Neural progenitor cell (in vitro differentiated cells): ENCODE data around the gene RPGR.

Experiments used
- EZH2 ChIP-seq: fragments of 200-600 bp; sonication (generic); IDR thresholded peaks from 2 replicates; pipeline ENCODE4 v1.6.1; 2017; ENCODE audit warnings: antibody characterized with exemption, mild to moderate bottlenecking, moderate library complexity
- TF ChIP-seq, protein P1 (sequence below): fragments of 200-600 bp; sonication (generic); IDR thresholded peaks from 2 replicates; pipeline ENCODE4 v1.5.1; 2017; ENCODE audit warnings: antibody characterized with exemption, mild to moderate bottlenecking

DNA sequence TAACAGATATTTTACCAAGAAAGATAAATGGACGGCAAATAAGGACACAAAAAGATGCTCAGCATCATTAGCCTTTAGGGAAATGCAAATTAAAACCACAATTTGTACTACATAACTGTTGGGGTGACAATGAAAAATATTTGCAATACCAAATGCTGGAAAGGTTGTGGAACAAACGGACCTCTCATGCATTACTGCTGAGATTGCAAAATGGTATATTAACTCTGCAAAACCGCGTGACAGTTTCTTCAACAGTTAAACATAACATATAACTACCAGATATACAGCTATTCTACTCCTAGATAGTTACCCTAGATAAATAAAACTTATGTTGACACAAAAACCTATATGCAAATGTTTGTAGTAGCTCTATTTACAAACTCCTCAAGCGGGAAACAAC lies 18.8 kb upstream of the RPGR start:
- TF ChIP-seq, protein P1, sequence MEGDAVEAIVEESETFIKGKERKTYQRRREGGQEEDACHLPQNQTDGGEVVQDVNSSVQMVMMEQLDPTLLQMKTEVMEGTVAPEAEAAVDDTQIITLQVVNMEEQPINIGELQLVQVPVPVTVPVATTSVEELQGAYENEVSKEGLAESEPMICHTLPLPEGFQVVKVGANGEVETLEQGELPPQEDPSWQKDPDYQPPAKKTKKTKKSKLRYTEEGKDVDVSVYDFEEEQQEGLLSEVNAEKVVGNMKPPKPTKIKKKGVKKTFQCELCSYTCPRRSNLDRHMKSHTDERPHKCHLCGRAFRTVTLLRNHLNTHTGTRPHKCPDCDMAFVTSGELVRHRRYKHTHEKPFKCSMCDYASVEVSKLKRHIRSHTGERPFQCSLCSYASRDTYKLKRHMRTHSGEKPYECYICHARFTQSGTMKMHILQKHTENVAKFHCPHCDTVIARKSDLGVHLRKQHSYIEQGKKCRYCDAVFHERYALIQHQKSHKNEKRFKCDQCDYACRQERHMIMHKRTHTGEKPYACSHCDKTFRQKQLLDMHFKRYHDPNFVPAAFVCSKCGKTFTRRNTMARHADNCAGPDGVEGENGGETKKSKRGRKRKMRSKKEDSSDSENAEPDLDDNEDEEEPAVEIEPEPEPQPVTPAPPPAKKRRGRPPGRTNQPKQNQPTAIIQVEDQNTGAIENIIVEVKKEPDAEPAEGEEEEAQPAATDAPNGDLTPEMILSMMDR, result no peak
- no peak for TF ChIP-seq EZH2
